K562 (cell line): ENCODE measurements around the gene MAN1A1. TPM values are rescaled to one million over a fixed set of nuclear protein-coding genes. Genes with fewer than 3 reads are reported as not detected.

ENCODE experiments used
- ATAC-seq: fragments of 200-7000 bp; cut with Tn5 transposase; 3 replicates; pipeline ENCODE4 v1.9.1; 2020; ENCODE audit warnings: moderate library complexity
- BruUV-seq: library from RNA; stranded (reverse); fragments of 400-500 nt; replicated peaks from 2 replicates; lab custom pipeline; 2021; lab: Mats Ljungman, UMichigan
- CTCF ChIA-PET: fragments of 300-600 bp; formaldehyde crosslinking; extraction: SDS; loops from one replicate; lab custom pipeline; 2021; ENCODE audit warnings: low intra/inter-chr PET ratio; lab: Yijun Ruan, JAX
- POLR2A ChIA-PET: fragments of 300-600, 350-650 bp; sonication (Branson Sonifier 250); formaldehyde crosslinking; extraction: SDS; loops from one replicate; lab custom pipeline; 2021; ENCODE audit warnings: antibody characterized with exemption, inconsistent platforms; lab: Yijun Ruan, JAX
- DNase-seq, 4 experiments: peaks; one replicate each; pipeline versions ENCODE4 v3.0.0 to v3.0.0-alpha.2; 2011 to 2018; ENCODE audit warnings: low spot score in 3 of 4, mixed read lengths in 3 of 4; ENCODE audit errors: extremely low read depth in 1 of 4
- FAIRE-seq: peaks from 2 replicates; lab custom pipeline; 2011; peaks lifted over from hg19 to GRCh38; lab: Jason Lieb, UNC
- H2AFZ ChIP-seq: 2 replicates; pipeline ENCODE4 v1.6.0; 2011; ENCODE audit warnings: low read depth, low read length, control low read depth, inconsistent platforms
- H3K27ac ChIP-seq: fragments of 200-600 bp; 3 replicates; pipeline ENCODE4 v1.8.0; 2011; ENCODE audit warnings: low read depth, mild to moderate bottlenecking, control low read depth, inconsistent platforms, low read length, moderate library complexity, mixed read lengths; ENCODE audit errors: extremely low read depth
- H3K27me3 ChIP-seq, 2 experiments: fragments of 300-600 bp in 1 of 2; 2 replicates in 1 of 2; 3 replicates in 1 of 2; pipeline versions ENCODE4 v1.6.0 to v1.8.0; 2011; ENCODE audit warnings: inconsistent platforms in 2 of 2, low read length in 2 of 2, mild to moderate bottlenecking in 1 of 2, mixed read lengths in 1 of 2, moderate library complexity in 1 of 2; ENCODE audit not compliant: control insufficient read depth in 2 of 2, insufficient read depth in 2 of 2
- H3K36me3 ChIP-seq: fragments of 300-600 bp; 3 replicates; pipeline ENCODE4 v1.8.0; 2011; ENCODE audit warnings: mild to moderate bottlenecking, low read length, inconsistent platforms; ENCODE audit not compliant: control insufficient read depth, insufficient read depth
- H3K4me1 ChIP-seq, 2 experiments: fragments of 200-600 bp in 1 of 2; replicated peaks in 1 of 2; 2 replicates in 1 of 2; 3 replicates in 1 of 2; pipeline versions ENCODE4 v1.5.1 to v1.8.0; 2011; ENCODE audit warnings: inconsistent platforms in 2 of 2, low read length in 2 of 2, mild to moderate bottlenecking in 1 of 2, mixed read lengths in 1 of 2, moderate library complexity in 1 of 2; ENCODE audit not compliant: control insufficient read depth in 2 of 2, insufficient read depth in 2 of 2
- H3K4me2 ChIP-seq: 2 replicates; pipeline ENCODE4 v1.6.1; 2011; ENCODE audit warnings: low read length, control low read depth, inconsistent platforms, mixed read lengths; ENCODE audit not compliant: insufficient read depth
- H3K4me3 ChIP-seq: fragments of 200-600 bp; sonication (generic), shearing (Covaris generic); 2 replicates; pipeline ENCODE4 v1.5.1; 2016; ENCODE audit warnings: control low read depth, inconsistent platforms
- H3K79me2 ChIP-seq: fragments of 200-600 bp; 3 replicates; pipeline ENCODE4 v1.8.0; 2011; ENCODE audit warnings: low read length, inconsistent platforms; ENCODE audit not compliant: control insufficient read depth, insufficient read depth
- H3K9ac ChIP-seq, 2 experiments: 2 replicates each; pipeline versions ENCODE4 v1.6.0 to v1.6.1; 2011; ENCODE audit warnings: low read depth in 2 of 2, low read length in 2 of 2, control low read depth in 1 of 2, inconsistent platforms in 1 of 2, mild to moderate bottlenecking in 1 of 2, mixed read lengths in 1 of 2; ENCODE audit not compliant: insufficient read depth in 1 of 2
- H3K9me1 ChIP-seq: one replicate; pipeline ENCODE4 v1.6.0; 2011; ENCODE audit warnings: inconsistent platforms, mild to moderate bottlenecking, low read length, moderate library complexity; ENCODE audit not compliant: control insufficient read depth, insufficient read depth
- H3K9me3 ChIP-seq: replicated peaks from 2 replicates; pipeline ENCODE4 v1.5.1; 2011; ENCODE audit warnings: low read depth, low read length, inconsistent platforms; ENCODE audit not compliant: control insufficient read depth, insufficient read depth
- H4K20me1 ChIP-seq: replicated peaks from 2 replicates; pipeline ENCODE4 v1.6.1; 2011; ENCODE audit warnings: low read length, inconsistent platforms, mixed read lengths; ENCODE audit not compliant: control insufficient read depth, insufficient read depth
- EGR1 ChIP-seq: fragments of 450-650 bp; conservative IDR thresholded peaks from 2 replicates; pipeline ENCODE4 v1.6.1; 2017; ENCODE audit warnings: mild to moderate bottlenecking
- FOS ChIP-seq: IDR thresholded peaks from 3 replicates; pipeline ENCODE4 v1.6.1; 2011; ENCODE audit not compliant: insufficient read length; ENCODE audit errors: extremely low read depth
- FOXJ3 ChIP-seq: sonication (generic); formaldehyde crosslinking; IDR thresholded peaks from 2 replicates; pipeline ENCODE4 v1.4.0; 2020; ENCODE audit warnings: mild to moderate bottlenecking, missing genetic modification reagents
- HDGF ChIP-seq: fragments of 450-650 bp; IDR thresholded peaks from 2 replicates; pipeline ENCODE4 v1.6.1; 2016
- MYC ChIP-seq, 2 experiments: fragments of 250-450 bp in 1 of 2; sonication (Bioruptor Pico) in 1 of 2; IDR thresholded peaks; 2 replicates each; pipeline versions ENCODE4 v1.5.1 to v1.6.1; 2012 to 2021; ENCODE audit warnings: low read depth in 2 of 2, borderline replicate concordance in 1 of 2, improper control_type of control experiment in 1 of 2, low read length in 1 of 2, mild to moderate bottlenecking in 1 of 2, moderate library complexity in 1 of 2
- NEUROD1 ChIP-seq: fragments of 150-350 bp; IDR thresholded peaks from 2 replicates; pipeline ENCODE4 v1.6.1; 2014; ENCODE audit warnings: borderline replicate concordance, low read length, low read depth; ENCODE audit not compliant: partially characterized antibody
- PTRF ChIP-seq: fragments of 450-650 bp; IDR thresholded peaks from 2 replicates; pipeline ENCODE4 v1.6.1; 2016; ENCODE audit warnings: mild to moderate bottlenecking, missing genetic modification characterization, missing compliant biosample characterization
- RBM14 ChIP-seq: fragments of 200-400 bp; formaldehyde crosslinking; IDR thresholded peaks from 2 replicates; pipeline ENCODE4 v1.6.1; 2018; ENCODE audit warnings: low read depth, mild to moderate bottlenecking, low read length, moderate library complexity, borderline replicate concordance; ENCODE audit not compliant: insufficient read depth
- REST ChIP-seq, 2 experiments: fragments of 450-650 bp; formaldehyde crosslinking in 1 of 2; IDR thresholded peaks; 2 replicates each; pipeline versions ENCODE4 v1.4.0 to v1.6.1; 2014 to 2020; ENCODE audit warnings: mild to moderate bottlenecking in 2 of 2, borderline replicate concordance in 1 of 2, low read depth in 1 of 2
- TRIM28 ChIP-seq: fragments of 450-650 bp; IDR thresholded peaks from 2 replicates; pipeline ENCODE4 v1.6.1; 2017
- ZBTB17 ChIP-seq: fragments of 450-650 bp; formaldehyde crosslinking; IDR thresholded peaks from 2 replicates; pipeline ENCODE4 v1.4.0; 2020; ENCODE audit warnings: mild to moderate bottlenecking
- ZFX ChIP-seq: sonication (generic); formaldehyde crosslinking; IDR thresholded peaks from 2 replicates; pipeline ENCODE4 v1.8.0; 2022; ENCODE audit warnings: mild to moderate bottlenecking, missing genetic modification reagents, moderate library complexity
- ZNF354B ChIP-seq: fragments of 250-450 bp; sonication (Bioruptor Pico); IDR thresholded peaks from 2 replicates; pipeline ENCODE4 v1.4.0; 2020
- ZNF589 ChIP-seq: fragments of 200-800 bp; sonication (Bioruptor generic); IDR thresholded peaks from 2 replicates; pipeline ENCODE4 v1.6.1; 2016; ENCODE audit warnings: low read depth, missing genetic modification characterization, missing compliant biosample characterization
- WGBS: fragments of 100-300 bp; shearing (Covaris generic); methylation state at CpG from one replicate; pipeline ENCODE4 v1.1.6; 2016; ENCODE audit warnings: low coverage, mixed read lengths; ENCODE audit not compliant: insufficient coverage; ENCODE audit errors: missing lambda C conversion rate; 5-methylcytosine and 5-hydroxymethylcytosine counted together
- in situ Hi-C: fragments of 300-500 bp; cut with MboI; formaldehyde crosslinking; loops from 4 replicates; pipeline ENCODE4 v1.15.0; 2018; ENCODE audit warnings: inconsistent platforms, mixed read lengths
- intact Hi-C: fragments of 100-400 bp; cut with micrococcal nuclease; formaldehyde crosslinking; loops from 2 replicates; pipeline ENCODE4 v1.14.2; 2022
- polyA plus RNA-seq, 8 experiments: library from polyadenylated mRNA; depleted of rRNA in 4 of 8; stranded (reverse) in 5 of 8; unstranded in 3 of 8; fragments of >200 nt; fragmentation: Nextera tagmentation in 2 of 8; fragmentation: Illumina TruSeq in 1 of 8; extraction: Ambion mirVana in 2 of 8; extraction: Trizol in 1 of 8; gene quantifications; 2 replicates each; pipeline versions ENCODE4 v1.2.1 to v1.2.3, GENCODE V29; 2011 to 2014; ENCODE audit warnings: inconsistent platforms in 1 of 8, missing spikeins in 1 of 8
- total RNA-seq, 7 experiments: library from RNA; depleted of rRNA in 6 of 7; stranded (reverse); fragments of >200 nt in 6 of 7; fragmentation: Illumina TruSeq in 2 of 7; extraction: Trizol in 2 of 7; gene quantifications; 2 replicates each; pipeline versions ENCODE4 v1.2.1 to v1.2.3, GENCODE V29; 2011 to 2021; ENCODE audit warnings: low replicate concordance in 1 of 7

The MAN1A1 gene
- total and polyA plus RNA-seq, 9 of the 15 experiments (the other 6 are each of a cell fraction or from before 2014, with no cell fraction given) = 24.5 to 78.4 (median 59.7) TPM

DNA sequence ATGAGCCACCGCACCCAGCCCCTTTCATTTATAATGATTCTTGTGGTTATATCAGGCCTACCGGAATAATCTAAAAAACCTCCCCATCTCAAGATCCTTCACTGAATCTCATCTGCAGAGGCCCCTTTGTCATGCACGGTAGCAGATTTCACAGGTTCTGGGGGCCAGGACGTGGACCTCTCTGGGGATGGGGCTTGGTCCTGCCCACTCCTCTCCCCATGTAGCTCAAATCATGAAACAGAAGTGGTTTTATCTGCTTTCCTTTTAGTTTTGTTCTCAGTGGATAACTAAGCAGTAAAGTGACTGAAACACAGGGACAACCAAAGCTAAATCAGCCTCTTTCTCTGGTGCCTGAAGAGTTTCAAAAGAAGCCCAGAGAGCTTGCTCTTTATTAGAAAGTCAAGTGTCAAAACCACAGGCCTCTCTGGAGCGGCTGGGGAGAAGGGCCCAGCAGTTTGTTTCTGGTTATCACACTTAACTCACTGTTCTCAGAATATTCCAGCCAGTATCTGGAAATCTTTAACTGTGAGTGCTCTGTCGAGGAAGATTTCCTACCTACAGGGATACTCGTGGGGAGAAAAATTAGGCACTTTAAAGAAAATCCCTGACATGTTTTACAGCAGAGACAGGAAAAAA, 210.5 kb downstream of the MAN1A1 start:
- no TSS peak for BruUV-seq
- 1% methylated on average over 6 of the region's 7 CpGs for WGBS
- peak overlapping the region; percentile 83 for H3K27ac ChIP-seq
- in situ Hi-C loops = no loop called here
- ATAC-seq (peak; percentile 75), FAIRE-seq (peak; percentile 85), DNase-seq (peak in 2 of 4 experiments; percentile 66 to 86)
- ChIA-PET CTCF (no interaction called here), POLR2A (interaction anchor here (0.8 to 3.6 kb wide), 4 partner anchors 8 to 489 kb away, joined by 3 to 25 read pairs (median 3); no protein-coding TSS in a partner anchor)
- H3K4me2 ChIP-seq = peak overlapping the region; percentile 63
- H3K4me1 ChIP-seq = peaks cover 37 to 49% of the 10 kb centered on the region in 2 experiments
- H3K4me3 ChIP-seq = no peak overlapping the region
- H2AFZ ChIP-seq = peak overlapping the region; percentile 43; the same call in 1 of the 2 replicates
- H3K36me3 ChIP-seq = no peaks in the 10 kb centered on the region
- no peaks in the 10 kb centered on the region for H3K27me3 ChIP-seq
- H3K79me2 ChIP-seq = no peaks in the 10 kb centered on the region
- H4K20me1 ChIP-seq = no peaks in the 10 kb centered on the region
- H3K9me3 ChIP-seq = no peaks in the 10 kb centered on the region
- no peaks in the 10 kb centered on the region for H3K9me1 ChIP-seq
- intact Hi-C loops = loop anchor here (2.0 to 5.0 kb wide), 2 partner anchors 32 to 173 kb away; no protein-coding TSS in a partner anchor
- peak overlapping the region; percentile 32 to 52; a peak in 3 of 4 replicates for H3K9ac ChIP-seq
- peak; percentile 22; the same call in 1 of the 2 replicates for TF ChIP-seq REST (IDR thresholded peaks at IDR 0.05; ENCODE audit: borderline replicate concordance)
- TF ChIP-seq REST (CRISPR knock-in tag; IDR thresholded peaks at IDR 0.05; ENCODE audit: low read depth) = no peak
- no peak for TF ChIP-seq ZBTB17 (CRISPR knock-in tag)
- no peak for TF ChIP-seq HDGF
- TF ChIP-seq PTRF (tag) = 0 out of 2 replicates have a peak, but pooled peaks have one; percentile 19
- no peak for TF ChIP-seq FOXJ3 (CRISPR knock-in tag)
- peak; percentile 63 for TF ChIP-seq ZFX
- no peak for TF ChIP-seq NEUROD1
- TF ChIP-seq ZNF354B (CRISPR knock-in tag) = no peak
- TF ChIP-seq FOS = no peak
- TF ChIP-seq EGR1 = no peak
- 0 out of 2 replicates have a peak, but pooled peaks have one; percentile 12 for TF ChIP-seq ZNF589 (CRISPR knock-in tag)
- TF ChIP-seq TRIM28 = no peak
- TF ChIP-seq RBM14 = no peak
- TF ChIP-seq MYC (IDR thresholded peaks at IDR 0.05; ENCODE audit: low read depth, low read length) = peak; percentile 44; the same call in 1 of the 2 replicates
- no peak for TF ChIP-seq MYC (CRISPR knock-in tag; IDR thresholded peaks at IDR 0.05; ENCODE audit: borderline replicate concordance, low read depth)
